ENCODE results near the gene SLC18B1. TPM values are rescaled to one million over a fixed set of nuclear protein-coding genes. Genes with fewer than 3 reads are reported as not detected.
A peak's percentile ranks its signal among the peaks of the same experiment; 100 is the strongest.

The SLC18B1 gene
- polyA plus RNA-seq, 1 of the 3 experiments (the other 2 are of a cell fraction): 1.2 TPM

DNA sequence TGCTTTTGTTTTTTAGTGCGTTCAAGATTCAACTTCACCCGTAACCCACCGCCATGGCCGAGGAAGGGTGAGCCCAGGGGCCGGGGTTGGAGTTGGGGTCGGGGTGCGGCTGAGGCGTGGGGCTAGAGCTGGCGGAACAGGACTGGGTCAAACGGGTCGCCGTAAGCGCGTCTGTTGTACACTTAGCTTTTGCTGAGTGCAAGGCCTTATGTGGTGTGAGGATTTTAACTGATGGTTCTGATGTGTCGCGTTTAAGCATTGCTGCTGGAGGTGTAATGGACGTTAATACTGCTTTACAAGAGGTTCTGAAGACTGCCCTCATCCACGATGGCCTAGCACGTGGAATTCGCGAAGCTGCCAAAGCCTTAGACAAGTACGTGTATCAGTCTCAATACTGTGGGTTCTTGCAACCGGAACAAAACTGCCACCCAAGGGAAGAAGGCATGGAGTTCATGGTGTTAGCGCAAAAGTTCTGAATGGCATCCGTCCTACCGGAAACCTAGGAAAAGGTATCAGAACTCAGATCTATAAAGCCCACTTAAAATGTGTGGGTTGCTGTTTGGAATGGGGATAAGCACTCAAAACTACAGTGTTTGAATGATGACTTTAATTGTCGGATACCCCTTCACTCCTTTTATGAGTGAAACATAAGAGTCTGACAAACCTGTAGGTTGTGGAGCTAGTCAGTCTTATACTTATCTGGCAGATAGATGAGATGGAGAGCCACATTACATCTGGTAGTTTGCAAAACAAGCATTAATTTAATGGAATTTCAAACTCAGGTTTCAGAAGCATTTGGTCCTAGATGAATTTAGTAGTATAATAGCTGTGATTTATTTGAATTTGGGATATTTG lies 16.5 kb upstream of the SLC18B1 start:
- ChIA-PET CTCF (interaction anchor here (0.7 to 3.5 kb wide), 8 partner anchors 8 to 698 kb away, joined by 3 to 18 read pairs (median 4); partner anchors contain the start of gene SLC18B1), POLR2A (interaction anchor here (0.7 to 2.2 kb wide), 6 partner anchors 8 to 735 kb away, joined by 3 to 13 read pairs (median 4); partner anchors contain the start of gene STX7)
- H3K27ac ChIP-seq (ENCODE audit: low read depth in 2 of 2, low read length in 1 of 2): peak overlapping the region; percentile 48 to 71; a peak in 3 of 4 replicates
- H2AFZ ChIP-seq (ENCODE audit: low read depth): no peak overlapping the region
- peaks cover 13 to 21% of the 10 kb centered on the region in 2 experiments; a peak in 3 of 4 replicates for H3K4me1 ChIP-seq (ENCODE audit: control insufficient read depth in 1 of 2, insufficient read depth in 2 of 2, low read depth in 1 of 2, low read length in 1 of 2)
- H3K9me2 ChIP-seq: no peaks in the 10 kb centered on the region
- H3K4me3 ChIP-seq (ENCODE audit: low read depth in 2 of 2, low read length in 1 of 2): peak overlapping the region; percentile 83 to 93
- peaks cover 51% of the 10 kb centered on the region for H3F3A ChIP-seq (replicated peaks; ENCODE audit: insufficient read depth)
- H3K79me2 ChIP-seq (ENCODE audit: insufficient read depth): peaks cover 33% of the 10 kb centered on the region
- peak overlapping the region; percentile 88 for H3K4me2 ChIP-seq
- 1% methylated on average over 14 of the region's 27 CpGs for WGBS (ENCODE audit: low lambda C conversion rate)
- peak overlapping the region; percentile 95 for H3K9ac ChIP-seq
- no peaks in the 10 kb centered on the region for H3K9me3 ChIP-seq
- peaks cover 35 to 39% of the 10 kb centered on the region in 2 experiments for H3K36me3 ChIP-seq (replicated peaks in 1 of 2; ENCODE audit: control insufficient read depth in 1 of 2, insufficient read depth in 2 of 2, low read length in 1 of 2)
- no peak for DNase-seq
- TF ChIP-seq FOSL2 (IDR thresholded peaks at IDR 0.05; ENCODE audit: borderline replicate concordance, low read depth) (no peak), MXI1 (IDR thresholded peaks at IDR 0.05; ENCODE audit: low read depth, low read length) (peak; percentile 45; the same call in 1 of the 2 replicates)
- H4K20me1 ChIP-seq (ENCODE audit: insufficient read depth): peaks cover 51% of the 10 kb centered on the region
- peaks cover 12% of the 10 kb centered on the region; the same call in 1 of the 2 replicates for H3K27me3 ChIP-seq (ENCODE audit: insufficient read depth)

GRCh38 chr6:132813173-132813856 lies 14.9 kb upstream of the SLC18B1 start:
- H4K20me1 ChIP-seq (ENCODE audit: insufficient read depth): peaks cover 36% of the 10 kb centered on the region
- TF ChIP-seq, protein P1, sequence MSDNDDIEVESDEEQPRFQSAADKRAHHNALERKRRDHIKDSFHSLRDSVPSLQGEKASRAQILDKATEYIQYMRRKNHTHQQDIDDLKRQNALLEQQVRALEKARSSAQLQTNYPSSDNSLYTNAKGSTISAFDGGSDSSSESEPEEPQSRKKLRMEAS (IDR thresholded peaks at IDR 0.05; ENCODE audit: low read depth): peak; percentile 86
- TF ChIP-seq NFIC (IDR thresholded peaks at IDR 0.05; ENCODE audit: borderline replicate concordance): no peak
- 0 out of 2 replicates have a peak, but pooled peaks have one; percentile 7 for TF ChIP-seq TEAD4 (IDR thresholded peaks at IDR 0.05; ENCODE audit: borderline replicate concordance, insufficient read depth)
- no peak for TF ChIP-seq FOSL2 (IDR thresholded peaks at IDR 0.05; ENCODE audit: borderline replicate concordance, low read depth)
- ChIA-PET CTCF (interaction anchor here (1.2 to 1.3 kb wide), 2 partner anchors 16 to 700 kb away, joined by 3 to 4 read pairs; no protein-coding TSS in a partner anchor), POLR2A (interaction anchor here (1.1 kb wide), 1 partner anchor 1138 kb away, joined by 3 read pairs; no protein-coding TSS in a partner anchor)
- peaks cover 25 to 33% of the 10 kb centered on the region in 2 experiments for H3K36me3 ChIP-seq (replicated peaks in 1 of 2; ENCODE audit: control insufficient read depth in 1 of 2, insufficient read depth in 2 of 2, low read length in 1 of 2)
- no peak for DNase-seq
- peak overlapping the region; percentile 91 for H3K4me2 ChIP-seq
- WGBS (ENCODE audit: low lambda C conversion rate): 14% methylated on average over 24 of the region's 27 CpGs
- no peaks in the 10 kb centered on the region for H3K9me2 ChIP-seq
- peak overlapping the region; percentile 54 to 74 for H3K4me3 ChIP-seq (ENCODE audit: low read depth in 2 of 2, low read length in 1 of 2)
- peak overlapping the region; percentile 77 for H3K9ac ChIP-seq
- peaks cover 38% of the 10 kb centered on the region for H3F3A ChIP-seq (replicated peaks; ENCODE audit: insufficient read depth)
- peaks cover 28% of the 10 kb centered on the region; the same call in 1 of the 2 replicates for H3K27me3 ChIP-seq (ENCODE audit: insufficient read depth)
- peaks cover 33% of the 10 kb centered on the region for H3K79me2 ChIP-seq (ENCODE audit: insufficient read depth)
- no peaks in the 10 kb centered on the region for H3K9me3 ChIP-seq
- peak overlapping the region in 1 of 2 experiments; percentile 48; a peak in 2 of 4 replicates for H3K27ac ChIP-seq (ENCODE audit: low read depth in 2 of 2, low read length in 1 of 2)
- H3K4me1 ChIP-seq (ENCODE audit: control insufficient read depth in 1 of 2, insufficient read depth in 2 of 2, low read depth in 1 of 2, low read length in 1 of 2): peaks cover 13 to 21% of the 10 kb centered on the region in 2 experiments; a peak in 3 of 4 replicates
- H2AFZ ChIP-seq (ENCODE audit: low read depth): peak overlapping the region; percentile 96

DNA sequence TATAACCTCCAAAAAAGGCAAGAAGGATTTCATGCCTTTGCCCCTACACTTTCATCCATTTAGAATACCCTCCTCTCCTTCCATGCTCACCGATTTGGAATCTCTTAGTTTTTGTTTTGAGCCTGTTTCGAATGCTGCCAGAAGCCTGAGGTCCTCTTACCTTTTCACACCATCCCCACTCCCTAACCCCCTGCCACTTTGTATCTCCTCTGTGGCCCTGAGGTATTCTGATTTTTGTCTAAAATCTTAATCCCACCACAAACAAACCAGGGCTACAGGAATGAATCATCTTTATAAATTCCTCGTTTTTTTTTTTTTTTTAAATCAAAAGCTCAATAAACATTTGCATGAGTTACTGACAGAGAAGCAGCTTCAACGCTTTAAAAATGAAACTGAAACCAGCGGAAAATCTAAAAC lies 14.3 kb upstream of the SLC18B1 start:
- DNase-seq: no peak
- Histone ChIP-seq H4K20me1 (ENCODE audit: insufficient read depth) (peaks cover 30% of the 10 kb centered on the region), H2AFZ (ENCODE audit: low read depth) (peak overlapping the region; percentile 96), H3K79me2 (ENCODE audit: insufficient read depth) (peaks cover 33% of the 10 kb centered on the region), H3F3A (replicated peaks; ENCODE audit: insufficient read depth) (peaks cover 33% of the 10 kb centered on the region), H3K9ac (peak overlapping the region; percentile 77; the same call in 1 of the 2 replicates), H3K9me2 (no peaks in the 10 kb centered on the region), H3K4me1 (ENCODE audit: control insufficient read depth in 1 of 2, insufficient read depth in 2 of 2, low read depth in 1 of 2, low read length in 1 of 2) (peaks cover 13 to 21% of the 10 kb centered on the region in 2 experiments; a peak in 3 of 4 replicates), H3K4me3 (ENCODE audit: low read depth in 2 of 2, low read length in 1 of 2) (peak overlapping the region; percentile 54 to 74), H3K9me3 (no peaks in the 10 kb centered on the region), H3K4me2 (peak overlapping the region; percentile 91), H3K36me3 (replicated peaks in 1 of 2; ENCODE audit: control insufficient read depth in 1 of 2, insufficient read depth in 2 of 2, low read length in 1 of 2) (peaks cover 20 to 30% of the 10 kb centered on the region in 2 experiments), H3K27me3 (ENCODE audit: insufficient read depth) (peaks cover 33% of the 10 kb centered on the region; the same call in 1 of the 2 replicates), H3K27ac (ENCODE audit: low read depth in 2 of 2, low read length in 1 of 2) (peak overlapping the region in 1 of 2 experiments; percentile 43; a peak in 1 of 4 replicates)
- 41% methylated on average over 5 of the region's 5 CpGs for WGBS (ENCODE audit: low lambda C conversion rate)
- ChIA-PET POLR2A (no interaction called here), CTCF (interaction anchor here (0.8 to 1.2 kb wide), 2 partner anchors 16 to 18 kb away, joined by 3 read pairs; no protein-coding TSS in a partner anchor)
- TF ChIP-seq POLR2AphosphoS5 (IDR thresholded peaks at IDR 0.05; ENCODE audit: low read depth, low read length): no peak
- no peak for TF ChIP-seq USF1 (IDR thresholded peaks at IDR 0.05; ENCODE audit: borderline replicate concordance, low read depth)
- no peak for TF ChIP-seq FOSL2 (IDR thresholded peaks at IDR 0.05; ENCODE audit: borderline replicate concordance, low read depth)
- no peak for TF ChIP-seq TCF12 (IDR thresholded peaks at IDR 0.05)
- no peak for TF ChIP-seq RCOR1 (IDR thresholded peaks at IDR 0.05; ENCODE audit: low read length)
- no peak for TF ChIP-seq EZH2phosphoT487 (IDR thresholded peaks at IDR 0.05; ENCODE audit: borderline replicate concordance, low read depth)
- TF ChIP-seq GABPA (IDR thresholded peaks at IDR 0.05; ENCODE audit: low read depth): no peak
- no peak for TF ChIP-seq USF2 (IDR thresholded peaks at IDR 0.05; ENCODE audit: borderline replicate concordance, low read depth, low read length)
- TF ChIP-seq TAF1 (IDR thresholded peaks at IDR 0.05; ENCODE audit: borderline replicate concordance, low read depth, low read length): no peak

Measured in SK-N-SH (cell line).